Left ventricle myocardium superior (tissue), 1 donor: ENCODE measurements around the gene ANKRD24. TPM values are rescaled to one million over a fixed set of nuclear protein-coding genes. Genes with fewer than 3 reads are reported as not detected.
A peak's percentile ranks its signal among the peaks of the same experiment; 100 is the strongest.
"Not testable (repeated sequence)": the region's sequence is repeated elsewhere in the genome, so short reads cannot be mapped to it uniquely, and the experiment has no call there.

ENCODE experiments used
- ATAC-seq: fragments of 200-7000 bp; cut with Tn5 transposase; one replicate; pipeline ENCODE4 v1.9.1; 2020; ENCODE audit warnings: mild to moderate bottlenecking, moderate library complexity
- DNase-seq: peaks from one replicate; pipeline ENCODE4 v3.0.0-alpha.2; 2020
- intact Hi-C: fragments of 100-400 bp; cut with micrococcal nuclease; formaldehyde crosslinking; loops from one replicate; pipeline ENCODE4 v1.11.0; 2022
- long read RNA-seq: library from polyadenylated mRNA; unstranded; transcript quantifications from one replicate; pipeline ENCODE4 v2.0.0, GENCODE V29; 2021
- total RNA-seq: library from RNA; stranded (reverse); fragmentation: NEBNext Ultra II Directional; extraction: Animal tissue kit (Norgen Biotek cat#: 25700); gene quantifications from one replicate; pipeline ENCODE4 v1.2.1, GENCODE V29; 2021
- donor health status: DM: no; HTN: yes; CAD: no; lungs with severe emphysema.

The ANKRD24 gene
- total RNA-seq = 0.42 TPM
- long read RNA-seq, partial matches to known transcripts = 1 of 1 reads
- long read RNA-seq, other reads (novel, unspliced or antisense) = 0 of 1 reads

GRCh38 chr19:4182084-4182810 is at the start of gene ANKRD24, which contains the start of gene SIRT6:
Gene ANKRD24, plus strand, starts transcription at chr19:4182689. Its CDS starts 3,737 bp downstream, at chr19:4186426.
Gene SIRT6, minus strand, starts transcription at chr19:4182563. Its CDS starts 24 bp downstream, at chr19:4182539.
- DNase-seq (peak; percentile 98), ATAC-seq (peak; percentile 98)
- intact Hi-C loops = no loop called here

GRCh38 chr19:4134351-4134750 is 48.1 kb upstream of the ANKRD24 start:
- intact Hi-C loops = no loop called here
- DNase-seq = no peak
- ATAC-seq = no peak

- ATAC-seq, DNase-seq, intact Hi-C loops: not testable (repeated sequence)
Measured at GRCh38 chr19:4135386-4135785, 47.1 kb upstream of the ANKRD24 start.

DNA sequence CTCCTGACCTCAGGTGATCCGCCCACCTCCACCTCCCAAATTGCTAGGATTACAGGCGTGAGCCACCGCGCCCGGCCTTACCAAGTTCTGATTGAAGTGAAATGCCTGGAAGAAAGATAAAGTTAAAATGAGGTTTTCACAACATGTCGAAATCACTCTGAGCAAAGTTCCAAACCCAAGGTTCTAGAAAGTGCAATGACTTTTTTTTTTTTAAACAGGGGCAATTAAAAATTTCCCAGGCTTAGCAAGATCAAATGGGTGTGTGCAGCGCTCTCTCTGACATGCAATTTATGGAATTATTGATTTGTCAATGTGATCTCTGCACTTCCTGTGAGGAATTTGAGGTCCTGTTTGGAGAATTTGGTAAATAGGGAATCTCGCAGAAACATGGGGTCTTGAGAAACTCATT is 45.8 kb upstream of the ANKRD24 start:
- intact Hi-C loops = no loop called here
- no peak for ATAC-seq
- no peak for DNase-seq

- ATAC-seq = no peak
- DNase-seq = no peak
- intact Hi-C loops = no loop called here
Measured at GRCh38 chr19:4138445-4138844, 44.0 kb upstream of the ANKRD24 start.

GRCh38 chr19:4139614-4140236 is 42.8 kb upstream of the ANKRD24 start:
- intact Hi-C loops = no loop called here
- ATAC-seq (peak; percentile 95), DNase-seq (peak; percentile 88)

GRCh38 chr19:4140237-4140711 is 42.2 kb upstream of the ANKRD24 start:
- DNase-seq (peak; percentile 39), ATAC-seq (peak; percentile 89)
- intact Hi-C loops = no loop called here

DNA sequence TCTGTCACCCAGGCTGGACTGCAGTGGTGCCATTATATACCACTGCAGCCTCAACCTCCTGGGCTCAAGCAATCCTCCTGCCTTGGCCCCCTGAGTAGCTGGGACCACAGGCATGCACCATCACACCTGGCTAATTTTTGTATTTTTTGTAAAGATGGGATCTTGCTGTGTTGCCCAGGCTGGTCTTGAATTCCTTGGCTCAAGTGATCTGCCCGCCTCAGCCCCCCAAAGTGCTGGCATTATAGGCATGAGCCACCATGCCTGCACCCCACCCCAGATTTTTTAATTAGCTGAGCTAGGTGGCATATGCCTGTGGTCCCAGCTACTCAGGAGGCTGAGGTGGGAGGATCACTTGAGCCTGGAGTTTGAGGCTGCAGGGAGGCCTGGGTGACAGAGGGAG is 39.6 kb upstream of the ANKRD24 start:
- ATAC-seq, intact Hi-C loops, DNase-seq: not testable (repeated sequence)

- intact Hi-C loops = no loop called here
- no peak for DNase-seq
- ATAC-seq = no peak
Measured at GRCh38 chr19:4144666-4145249, 37.7 kb upstream of the ANKRD24 start.

- intact Hi-C loops = no loop called here
- DNase-seq = no peak
Measured at GRCh38 chr19:4149518-4150288, 32.8 kb upstream of the ANKRD24 start.

DNA sequence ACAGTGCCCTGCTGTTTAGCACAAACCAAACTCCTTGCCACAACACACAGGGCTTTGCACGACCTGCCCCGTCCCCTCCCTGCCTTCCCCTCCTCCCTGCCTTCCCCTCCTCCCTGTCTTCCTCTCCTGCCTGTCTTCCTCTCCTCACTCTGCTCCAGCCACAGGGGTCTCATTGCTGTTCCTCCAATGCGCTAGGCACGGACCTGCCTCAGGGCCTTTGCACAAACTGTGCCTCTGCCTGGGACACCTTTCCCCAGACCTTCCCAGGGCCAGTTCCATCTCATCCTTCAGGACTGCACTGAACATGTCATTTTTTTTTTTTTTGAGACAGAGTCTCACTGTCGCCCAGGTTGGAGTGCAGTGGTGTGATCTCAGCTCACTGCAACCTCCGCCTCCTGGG is 30.9 kb upstream of the ANKRD24 start:
- DNase-seq (no peak), ATAC-seq (no peak)
- intact Hi-C loops = no loop called here

More at GRCh38 chr19:4149518-4150288, 32.8 kb upstream of the ANKRD24 start:
- ATAC-seq = no peak

DNA sequence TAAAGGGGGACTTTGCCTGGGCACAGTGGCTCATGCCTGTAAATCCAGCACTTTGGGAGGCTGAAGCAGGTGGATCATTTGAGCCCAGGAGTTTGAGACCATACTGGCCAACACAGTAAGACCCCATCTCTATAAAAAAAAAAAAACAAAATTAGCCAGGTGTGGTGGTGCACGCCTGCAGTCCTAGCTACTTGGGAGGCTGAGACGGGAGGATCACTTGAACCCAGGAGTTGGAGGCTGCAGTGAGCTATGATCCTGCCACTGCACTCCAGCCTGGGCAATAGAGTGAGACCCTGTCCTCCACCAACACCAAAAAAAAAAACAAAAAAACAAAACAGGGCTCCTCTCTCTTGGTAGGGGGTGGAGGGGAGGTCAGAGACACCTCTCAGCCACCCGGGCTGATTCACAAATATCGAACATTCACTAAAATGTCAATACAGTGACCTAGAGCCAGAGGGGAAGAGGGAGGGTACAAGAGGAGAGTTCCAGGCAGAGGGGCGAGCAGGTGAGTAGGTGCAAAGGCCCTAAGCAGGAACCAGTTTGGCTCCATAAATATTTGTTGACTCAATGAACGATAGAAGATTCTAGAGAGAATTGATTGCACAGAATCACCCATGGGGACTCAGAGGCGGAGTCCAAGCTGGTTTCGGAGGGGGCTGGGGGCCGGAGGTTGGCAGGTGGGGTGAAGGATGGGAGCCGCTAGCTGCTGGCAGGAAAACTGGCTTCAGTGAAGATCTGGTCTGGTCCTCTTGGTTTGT is 30.1 kb upstream of the ANKRD24 start:
- intact Hi-C loops = no loop called here
- DNase-seq (no peak), ATAC-seq (no peak)

DNA sequence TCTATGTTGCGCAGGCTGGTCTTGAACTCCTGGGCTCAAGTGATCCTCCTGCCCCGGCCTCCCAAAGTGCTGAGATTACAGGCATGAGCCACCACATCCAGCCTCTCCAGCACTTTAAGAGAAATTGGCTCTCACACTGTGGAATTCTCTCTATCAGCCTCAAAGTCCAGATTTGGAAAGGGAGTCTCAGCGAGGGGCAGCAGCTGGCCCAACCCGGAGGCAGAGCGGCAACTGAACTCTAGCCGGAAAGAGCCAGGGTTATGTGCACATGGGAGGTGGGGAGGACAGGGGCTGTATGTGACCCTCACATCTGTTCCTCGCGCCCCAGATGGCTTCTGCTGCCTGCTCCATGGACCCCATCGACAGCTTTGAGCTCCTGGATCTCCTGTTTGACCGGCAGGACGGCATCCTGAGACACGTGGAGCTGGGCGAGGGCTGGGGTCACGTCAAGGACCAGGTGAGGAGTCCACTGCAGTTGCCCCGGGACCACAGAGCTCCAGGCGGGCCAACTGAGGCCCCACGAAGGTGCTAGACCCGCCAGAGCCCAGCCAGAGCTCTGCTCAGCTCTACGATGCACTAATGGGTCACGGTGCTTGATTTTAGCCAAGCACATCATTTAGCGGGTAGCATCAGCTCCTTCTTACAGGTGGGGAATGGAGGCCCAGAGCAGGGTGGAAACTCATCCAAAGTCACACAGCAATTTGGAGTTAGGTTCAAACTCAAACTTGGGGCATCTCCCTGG is 27.7 kb upstream of the ANKRD24 start:
- intact Hi-C loops = no loop called here
- no peak for DNase-seq
- no peak for ATAC-seq

DNA sequence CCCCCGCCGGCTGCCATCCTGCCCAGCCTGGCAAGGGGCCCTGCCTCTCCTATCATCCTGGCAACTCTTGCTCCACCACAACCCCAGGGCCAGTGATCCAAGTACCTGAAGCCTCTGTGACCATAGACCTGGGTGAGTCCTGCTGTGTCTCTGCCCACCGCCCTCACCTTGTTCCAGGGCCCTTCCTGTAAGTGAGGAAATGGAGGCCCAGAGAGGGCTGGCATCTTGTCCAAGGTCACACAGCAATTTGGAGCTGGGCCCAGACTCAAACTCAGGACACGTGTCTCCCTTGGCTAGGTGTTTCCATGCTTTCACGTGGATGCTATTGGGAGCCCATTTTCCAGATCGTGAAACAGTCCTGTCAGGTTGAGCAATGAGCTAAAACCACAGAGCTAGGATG is 25.3 kb upstream of the ANKRD24 start:
- ATAC-seq = no peak
- DNase-seq = no peak
- intact Hi-C loops = no loop called here

GRCh38 chr19:4157971-4158370 is 24.5 kb upstream of the ANKRD24 start:
- ATAC-seq, DNase-seq, intact Hi-C loops: not testable (repeated sequence)

DNA sequence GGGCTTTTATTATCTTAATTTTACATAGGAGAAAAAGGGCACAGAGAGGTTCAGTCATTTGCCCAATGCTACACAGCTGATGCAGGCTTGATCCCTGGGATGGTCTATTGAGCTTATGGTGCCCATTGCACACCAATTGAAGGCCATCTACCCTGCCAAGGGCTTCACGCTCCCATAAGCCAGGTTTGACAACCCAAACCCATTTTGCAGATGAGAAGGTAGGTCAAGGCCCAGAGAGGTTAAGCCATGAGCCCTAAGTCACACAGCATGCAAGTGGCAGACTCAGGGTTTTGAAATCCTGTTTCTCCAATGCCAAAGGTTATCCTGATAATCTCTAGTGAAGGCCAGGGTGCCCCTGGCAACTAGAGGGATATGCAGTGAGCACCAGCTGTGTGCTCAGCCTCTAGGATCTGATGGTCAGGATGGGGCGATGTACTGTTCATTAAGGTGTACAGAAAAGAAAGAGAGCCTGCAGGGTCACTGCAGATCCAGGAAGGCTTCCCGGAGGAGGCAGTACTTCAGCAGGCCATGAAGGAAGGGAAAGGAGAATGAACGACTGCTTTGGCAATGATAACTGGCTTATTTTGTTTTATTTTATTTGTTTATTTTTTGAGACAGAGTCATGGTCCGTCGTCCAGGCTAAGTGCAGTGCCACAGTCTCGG is 20.9 kb upstream of the ANKRD24 start:
- ATAC-seq (no peak), DNase-seq (no peak)
- intact Hi-C loops = no loop called here

DNA sequence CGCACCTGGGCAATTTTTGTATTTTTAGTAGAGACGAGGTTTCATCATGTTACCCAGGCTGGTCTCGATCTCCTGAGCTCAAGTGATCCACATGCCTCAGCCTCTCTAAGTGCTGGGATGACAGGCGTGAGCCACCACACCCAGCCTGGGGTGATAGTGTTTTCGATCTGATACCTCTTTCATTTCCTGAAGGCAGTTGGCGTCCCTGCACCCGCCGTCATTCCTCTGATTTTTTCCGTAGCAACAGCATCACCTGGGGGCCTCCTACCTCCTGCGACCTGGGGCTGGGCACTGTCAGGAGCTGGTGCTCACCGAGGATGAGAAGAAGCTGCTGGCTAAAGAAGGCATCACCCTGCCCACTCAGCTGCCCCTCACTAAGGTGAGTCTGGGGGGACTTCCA is 18.2 kb upstream of the ANKRD24 start:
- ATAC-seq (no peak), DNase-seq (no peak)
- intact Hi-C loops = no loop called here
